ENCODE data around the gene CNBP.

CNBP gene

GRCh38 chr3:129184396-129184657 lies 631 bp upstream of the CNBP start:
- peak overlapping the region; percentile 99 for H3K4me3 ChIP-seq (ENCODE audit: insufficient read length, low read depth)
- H3K27me3 ChIP-seq (ENCODE audit: insufficient read depth, insufficient read length), result no peaks in the 10 kb centered on the region
- TF ChIP-seq ZNF274 (IDR thresholded peaks at IDR 0.05; ENCODE audit: low read depth, low read length), result no peak
- no peak for TF ChIP-seq YY1 (IDR thresholded peaks at IDR 0.05; ENCODE audit: insufficient read depth, insufficient read length)
- no peak for TF ChIP-seq SUZ12 (IDR thresholded peaks at IDR 0.05; ENCODE audit: extremely low read depth, insufficient read depth, insufficient read length)
- H3K9ac ChIP-seq (ENCODE audit: insufficient read length, low read depth), result peak overlapping the region; percentile 99
- no peaks in the 10 kb centered on the region for H3K4me1 ChIP-seq (ENCODE audit: insufficient read depth, insufficient read length)
- no peaks in the 10 kb centered on the region for H3K9me3 ChIP-seq (ENCODE audit: insufficient read depth, low read length)
- no peak for DNase-seq (ENCODE audit: low read depth, low spot score)
- H3K36me3 ChIP-seq (ENCODE audit: insufficient read depth, insufficient read length, low read length), result peaks cover 29% of the 10 kb centered on the region

GRCh38 chr3:129182390-129183185 lies 1.1 kb downstream of the CNBP start:
- TF ChIP-seq YY1 (IDR thresholded peaks at IDR 0.05; ENCODE audit: insufficient read depth, insufficient read length) (no peak), SUZ12 (IDR thresholded peaks at IDR 0.05; ENCODE audit: extremely low read depth, insufficient read depth, insufficient read length) (no peak), ZNF274 (IDR thresholded peaks at IDR 0.05; ENCODE audit: low read depth, low read length) (no peak)
- Histone ChIP-seq H3K4me3 (ENCODE audit: insufficient read length, low read depth) (peak overlapping the region; percentile 99), H3K9me3 (ENCODE audit: insufficient read depth, low read length) (no peaks in the 10 kb centered on the region), H3K36me3 (ENCODE audit: insufficient read depth, insufficient read length, low read length) (peaks cover 44% of the 10 kb centered on the region), H3K9ac (ENCODE audit: insufficient read length, low read depth) (peak overlapping the region; percentile 99), H3K27me3 (ENCODE audit: insufficient read depth, insufficient read length) (no peaks in the 10 kb centered on the region), H3K4me1 (ENCODE audit: insufficient read depth, insufficient read length) (no peaks in the 10 kb centered on the region)
- DNase-seq (ENCODE audit: low read depth, low spot score), result no peak

GRCh38 chr3:129181819-129182218 lies 1.9 kb downstream of the CNBP start:
- peak overlapping the region; percentile 99 for H3K4me3 ChIP-seq (ENCODE audit: insufficient read length, low read depth)
- H3K9me3 ChIP-seq (ENCODE audit: insufficient read depth, low read length), result no peaks in the 10 kb centered on the region
- no peak for DNase-seq (ENCODE audit: low read depth, low spot score)
- peaks cover 52% of the 10 kb centered on the region for H3K36me3 ChIP-seq (ENCODE audit: insufficient read depth, insufficient read length, low read length)
- H3K9ac ChIP-seq (ENCODE audit: insufficient read length, low read depth), result peak overlapping the region; percentile 99
- no peak for TF ChIP-seq SUZ12 (IDR thresholded peaks at IDR 0.05; ENCODE audit: extremely low read depth, insufficient read depth, insufficient read length)
- TF ChIP-seq YY1 (IDR thresholded peaks at IDR 0.05; ENCODE audit: insufficient read depth, insufficient read length), result no peak
- no peak for TF ChIP-seq ZNF274 (IDR thresholded peaks at IDR 0.05; ENCODE audit: low read depth, low read length)
- no peaks in the 10 kb centered on the region for H3K27me3 ChIP-seq (ENCODE audit: insufficient read depth, insufficient read length)
- no peaks in the 10 kb centered on the region for H3K4me1 ChIP-seq (ENCODE audit: insufficient read depth, insufficient read length)

GRCh38 chr3:129180461-129180860 lies 3.2 kb downstream of the CNBP start:
- Histone ChIP-seq H3K27me3 (ENCODE audit: insufficient read depth, insufficient read length) (no peaks in the 10 kb centered on the region), H3K9ac (ENCODE audit: insufficient read length, low read depth) (peak overlapping the region; percentile 58), H3K4me1 (ENCODE audit: insufficient read depth, insufficient read length) (no peaks in the 10 kb centered on the region), H3K36me3 (ENCODE audit: insufficient read depth, insufficient read length, low read length) (peaks cover 65% of the 10 kb centered on the region), H3K4me3 (ENCODE audit: insufficient read length, low read depth) (no peak overlapping the region), H3K9me3 (ENCODE audit: insufficient read depth, low read length) (no peaks in the 10 kb centered on the region)
- no peak for TF ChIP-seq YY1 (IDR thresholded peaks at IDR 0.05; ENCODE audit: insufficient read depth, insufficient read length)
- no peak for TF ChIP-seq SUZ12 (IDR thresholded peaks at IDR 0.05; ENCODE audit: extremely low read depth, insufficient read depth, insufficient read length)
- no peak for TF ChIP-seq ZNF274 (IDR thresholded peaks at IDR 0.05; ENCODE audit: low read depth, low read length)
- DNase-seq (ENCODE audit: low read depth, low spot score), result no peak

GRCh38 chr3:129176051-129176450 lies 7.6 kb downstream of the CNBP start:
- H3K4me1 ChIP-seq (ENCODE audit: insufficient read depth, insufficient read length), result no peaks in the 10 kb centered on the region
- H3K27me3 ChIP-seq (ENCODE audit: insufficient read depth, insufficient read length), result no peaks in the 10 kb centered on the region
- H3K4me3 ChIP-seq (ENCODE audit: insufficient read length, low read depth), result no peak overlapping the region
- TF ChIP-seq ZNF274 (IDR thresholded peaks at IDR 0.05; ENCODE audit: low read depth, low read length) (no peak), YY1 (IDR thresholded peaks at IDR 0.05; ENCODE audit: insufficient read depth, insufficient read length) (no peak), SUZ12 (IDR thresholded peaks at IDR 0.05; ENCODE audit: extremely low read depth, insufficient read depth, insufficient read length) (no peak)
- peaks cover 89% of the 10 kb centered on the region for H3K36me3 ChIP-seq (ENCODE audit: insufficient read depth, insufficient read length, low read length)
- no peaks in the 10 kb centered on the region for H3K9me3 ChIP-seq (ENCODE audit: insufficient read depth, low read length)
- no peak for DNase-seq (ENCODE audit: low read depth, low spot score)
- H3K9ac ChIP-seq (ENCODE audit: insufficient read length, low read depth), result no peak overlapping the region

- Histone ChIP-seq H3K4me3 (ENCODE audit: insufficient read length, low read depth) (no peak overlapping the region), H3K9ac (ENCODE audit: insufficient read length, low read depth) (no peak overlapping the region), H3K4me1 (ENCODE audit: insufficient read depth, insufficient read length) (no peaks in the 10 kb centered on the region), H3K36me3 (ENCODE audit: insufficient read depth, insufficient read length, low read length) (peaks cover 89% of the 10 kb centered on the region), H3K27me3 (ENCODE audit: insufficient read depth, insufficient read length) (no peaks in the 10 kb centered on the region), H3K9me3 (ENCODE audit: insufficient read depth, low read length) (no peaks in the 10 kb centered on the region)
- DNase-seq (ENCODE audit: low read depth, low spot score), result no peak
- TF ChIP-seq SUZ12 (IDR thresholded peaks at IDR 0.05; ENCODE audit: extremely low read depth, insufficient read depth, insufficient read length) (no peak), YY1 (IDR thresholded peaks at IDR 0.05; ENCODE audit: insufficient read depth, insufficient read length) (no peak)
Observed at GRCh38 chr3:129173725-129174124, 10.0 kb downstream of the CNBP start.

GRCh38 chr3:129173206-129173605 lies 10.5 kb downstream of the CNBP start:
- Histone ChIP-seq H3K4me3 (ENCODE audit: insufficient read length, low read depth) (no peak overlapping the region), H3K27me3 (ENCODE audit: insufficient read depth, insufficient read length) (no peaks in the 10 kb centered on the region), H3K9me3 (ENCODE audit: insufficient read depth, low read length) (no peaks in the 10 kb centered on the region), H3K36me3 (ENCODE audit: insufficient read depth, insufficient read length, low read length) (peaks cover 84% of the 10 kb centered on the region), H3K9ac (ENCODE audit: insufficient read length, low read depth) (no peak overlapping the region), H3K4me1 (ENCODE audit: insufficient read depth, insufficient read length) (no peaks in the 10 kb centered on the region)
- no peak for DNase-seq (ENCODE audit: low read depth, low spot score)
- TF ChIP-seq YY1 (IDR thresholded peaks at IDR 0.05; ENCODE audit: insufficient read depth, insufficient read length), result no peak
- no peak for TF ChIP-seq ZNF274 (IDR thresholded peaks at IDR 0.05; ENCODE audit: low read depth, low read length)
- TF ChIP-seq SUZ12 (IDR thresholded peaks at IDR 0.05; ENCODE audit: extremely low read depth, insufficient read depth, insufficient read length), result no peak

Data from NT2/D1 (cell line).